T47D (cell line): ENCODE measurements around the gene INPP5D.

ENCODE experiments used
- DNase-seq, 2 experiments: peaks; one replicate each; pipeline versions ENCODE4 v3.0.0 to v3.0.0-alpha.2; 2011 to 2012; ENCODE audit warnings: low read depth in 1 of 2, low spot score in 1 of 2
- JUND ChIP-seq: IDR thresholded peaks from 2 replicates; pipeline ENCODE4 v1.6.1; 2012; ENCODE audit warnings: low read depth
- in situ Hi-C: cut with HindIII; loops from 2 replicates; pipeline ENCODE4 v1.10.0; 2016; ENCODE audit warnings: low sequenced_read_pairs, low pct_unique_long_range_greater_than_20kb

INPP5D gene

DNA sequence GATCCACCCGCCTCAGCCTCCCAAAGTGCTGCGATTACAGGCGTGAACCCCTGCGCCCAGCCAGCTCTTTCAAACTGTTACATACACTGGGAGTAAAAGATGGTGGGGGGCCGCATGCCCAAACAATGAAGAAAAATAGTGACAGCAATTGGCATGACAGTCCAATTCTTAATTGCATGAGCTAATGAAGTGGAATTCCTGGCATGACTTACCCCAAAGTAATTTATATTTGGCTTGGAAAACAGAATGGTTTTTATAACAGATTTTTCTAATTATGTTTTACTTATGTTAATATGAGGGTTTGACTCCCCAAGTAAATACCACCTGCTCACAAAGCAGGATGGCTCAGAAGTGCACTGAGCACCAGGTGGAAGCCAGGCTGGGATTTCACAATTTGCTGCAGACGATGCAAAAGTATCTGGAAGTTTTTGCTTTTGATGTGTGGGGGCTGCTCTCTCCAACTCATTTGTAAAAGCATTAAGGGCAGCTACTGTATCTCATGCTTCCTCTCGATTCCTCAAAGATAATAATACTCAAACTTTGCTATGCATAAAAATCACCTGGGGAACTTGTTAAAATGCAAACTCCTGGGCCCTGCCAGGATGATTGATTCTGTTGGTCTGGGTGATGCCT, 167.3 kb downstream of the INPP5D start:
- TF ChIP-seq JUND = no peak
- in situ Hi-C loops = no loop called here
- no peak for DNase-seq

DNA sequence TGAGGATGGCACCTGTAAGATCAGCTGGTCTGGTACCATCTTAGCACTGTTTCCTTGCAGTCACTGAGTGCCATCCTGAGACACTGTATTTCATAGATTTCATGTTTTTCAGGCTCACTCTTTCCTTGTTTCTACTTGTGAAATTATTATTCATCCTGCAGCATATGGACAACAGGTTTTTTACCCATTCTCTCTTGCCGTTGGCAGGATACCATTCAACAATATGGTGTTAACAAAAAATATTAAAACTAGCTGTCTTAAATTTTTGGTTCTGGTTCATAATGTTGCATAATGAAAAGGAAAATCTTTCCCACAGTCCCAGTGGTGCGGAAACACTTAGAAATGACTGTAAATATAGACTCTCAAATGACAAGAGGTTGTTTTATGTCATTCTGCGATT, 168.2 kb downstream of the INPP5D start:
- no peak for TF ChIP-seq JUND
- in situ Hi-C loops = no loop called here
- DNase-seq = no peak

DNA sequence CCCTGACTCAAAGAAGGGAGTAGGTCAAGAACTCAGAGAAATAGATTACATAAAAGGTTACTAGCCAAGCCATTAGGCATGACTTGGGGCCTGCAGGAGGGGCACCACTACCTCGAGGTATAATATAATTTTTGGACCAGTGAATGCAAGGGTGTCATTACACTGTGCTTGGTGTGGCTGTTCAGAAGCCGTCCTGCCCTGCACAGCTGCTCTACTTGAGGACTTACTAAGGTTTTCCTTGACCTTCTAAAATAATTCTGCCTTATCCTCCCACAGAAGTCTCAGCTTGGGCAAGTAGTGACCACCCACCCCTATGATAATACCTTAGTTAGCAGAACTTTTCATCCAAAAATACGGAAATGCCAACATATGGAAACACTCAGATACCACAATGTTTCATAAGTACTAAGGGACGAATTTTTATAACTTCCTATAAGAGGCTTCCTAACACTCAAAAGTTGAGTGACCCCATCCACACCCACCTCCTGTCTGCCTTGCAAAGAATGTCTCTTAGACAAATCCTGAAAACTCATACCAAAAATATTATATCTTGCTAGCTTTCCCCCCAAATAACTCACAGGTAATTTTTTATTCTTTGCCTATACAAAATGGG, 173.6 kb downstream of the INPP5D start:
- in situ Hi-C loops = no loop called here
- TF ChIP-seq JUND = no peak
- no peak for DNase-seq

DNA sequence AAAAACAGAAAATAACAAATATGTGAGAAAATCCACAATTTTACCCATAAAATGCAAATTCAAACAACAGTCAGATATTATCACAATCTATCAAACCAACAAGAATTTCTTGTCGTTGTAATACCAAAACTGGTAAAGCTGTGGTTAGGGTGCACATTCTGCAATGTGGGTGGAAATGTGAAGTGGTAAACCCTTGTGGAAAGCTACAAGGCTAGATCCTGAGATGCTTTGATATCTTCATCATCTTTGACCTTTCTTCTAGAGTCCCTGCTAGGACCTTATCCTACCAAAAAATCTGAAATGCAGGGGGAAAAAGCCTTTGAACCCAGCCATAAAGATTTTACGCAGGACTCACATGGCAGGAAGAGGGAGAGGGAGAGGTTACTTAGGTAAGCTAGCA, 174.1 kb downstream of the INPP5D start:
- in situ Hi-C loops = no loop called here

DNA sequence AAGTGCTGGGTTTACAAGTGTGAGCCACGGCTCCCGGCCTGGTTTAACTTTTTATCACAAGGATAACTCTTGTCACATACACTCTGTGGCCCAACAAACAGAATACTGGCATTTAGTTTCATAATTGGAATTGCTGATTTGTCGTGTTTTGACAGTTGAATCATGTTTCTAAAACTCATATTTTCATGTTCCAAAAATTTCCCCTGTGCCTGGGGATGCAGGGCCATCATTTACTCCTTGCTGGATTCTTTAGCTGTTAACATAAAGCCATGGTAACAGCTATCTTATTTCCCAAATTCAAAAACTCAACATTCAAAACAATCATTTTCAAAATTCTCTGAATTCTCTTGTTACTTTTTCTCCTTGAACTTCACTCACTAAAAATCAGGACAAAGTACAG, 174.9 kb downstream of the INPP5D start:
- in situ Hi-C loops = no loop called here
- no peak for TF ChIP-seq JUND
- no peak for DNase-seq

More for the DNA sequence above, 174.1 kb downstream of the INPP5D start:
- no peak for DNase-seq
- no peak for TF ChIP-seq JUND

DNA sequence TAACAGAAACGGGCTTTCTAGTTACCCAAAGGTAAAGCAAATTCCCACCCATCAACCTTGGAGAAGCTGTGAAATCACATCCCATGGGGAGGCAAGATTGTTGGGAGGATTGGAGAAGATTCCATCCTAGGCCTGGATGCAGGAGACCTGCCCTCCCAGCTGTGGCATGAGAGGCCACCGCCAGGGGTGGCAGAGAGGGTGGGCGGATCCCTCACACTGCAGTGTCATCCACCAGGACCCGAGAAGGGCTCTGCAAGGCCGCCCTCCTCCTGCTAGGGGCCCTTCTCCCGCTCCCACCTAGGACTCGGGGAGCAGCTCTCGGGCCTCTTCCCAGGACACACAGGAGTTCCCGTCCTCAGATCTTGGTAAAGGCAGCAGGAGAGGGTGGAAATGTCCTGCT, 175.8 kb downstream of the INPP5D start:
- in situ Hi-C loops = no loop called here
- DNase-seq = no peak
- no peak for TF ChIP-seq JUND

DNA sequence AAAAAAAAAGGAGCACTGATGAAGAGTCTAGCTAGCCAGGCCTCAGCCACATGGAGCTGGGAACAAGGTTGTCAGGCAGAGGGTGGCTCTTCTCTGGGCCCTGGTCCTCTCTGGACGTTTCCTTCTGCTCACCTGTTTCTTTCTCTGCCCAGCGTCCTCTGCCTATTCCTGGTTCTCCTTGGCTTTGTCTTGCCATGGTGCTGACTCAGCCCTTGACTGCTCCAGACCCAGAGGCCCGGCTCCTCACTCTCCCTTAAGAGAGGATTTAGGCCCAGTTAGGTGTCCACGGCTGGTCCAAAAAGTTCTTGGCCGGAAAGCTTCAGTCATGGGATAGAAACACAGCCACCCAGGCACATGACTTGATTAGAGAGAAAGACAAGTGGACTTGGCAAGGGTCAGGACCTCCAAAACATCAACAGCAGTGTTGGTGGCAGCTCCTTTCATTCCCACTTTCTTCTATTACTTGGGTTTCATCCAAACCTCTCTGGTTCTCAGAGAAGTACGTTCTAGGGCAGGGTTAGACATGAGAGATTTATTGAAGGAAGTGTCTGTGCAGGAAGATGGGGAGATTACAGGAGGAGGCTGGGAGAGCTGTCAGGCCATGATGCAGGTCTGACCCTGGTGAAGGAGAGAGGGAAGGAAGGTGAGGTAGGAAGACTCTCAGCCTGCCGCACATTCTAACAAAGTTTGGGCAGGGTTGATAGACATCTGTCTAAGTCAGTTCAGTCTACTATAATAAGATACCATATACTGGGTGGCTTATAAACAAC, 176.9 kb downstream of the INPP5D start:
- TF ChIP-seq JUND = no peak
- no peak for DNase-seq
- in situ Hi-C loops = no loop called here

DNA sequence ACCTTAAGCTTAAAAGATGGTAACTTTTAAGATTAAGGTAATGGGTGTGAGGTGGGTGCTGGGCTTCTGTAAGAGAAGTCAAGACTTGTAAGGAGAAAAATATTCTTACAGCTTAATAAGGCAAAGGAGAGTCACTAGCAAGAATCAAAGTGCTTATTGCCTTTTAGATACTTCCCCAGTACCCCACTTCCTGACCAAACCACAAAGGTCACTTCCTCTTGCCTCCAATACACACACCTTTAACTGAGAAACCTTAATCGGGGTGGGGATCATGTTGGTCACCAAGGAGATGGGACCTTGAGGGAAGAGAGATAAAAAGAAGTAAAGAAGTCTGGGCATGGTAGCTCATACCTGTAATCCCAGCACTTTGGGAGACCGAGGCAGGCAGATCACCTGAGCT, 180.8 kb downstream of the INPP5D start:
- no peak for TF ChIP-seq JUND
- DNase-seq = no peak
- in situ Hi-C loops = no loop called here

DNA sequence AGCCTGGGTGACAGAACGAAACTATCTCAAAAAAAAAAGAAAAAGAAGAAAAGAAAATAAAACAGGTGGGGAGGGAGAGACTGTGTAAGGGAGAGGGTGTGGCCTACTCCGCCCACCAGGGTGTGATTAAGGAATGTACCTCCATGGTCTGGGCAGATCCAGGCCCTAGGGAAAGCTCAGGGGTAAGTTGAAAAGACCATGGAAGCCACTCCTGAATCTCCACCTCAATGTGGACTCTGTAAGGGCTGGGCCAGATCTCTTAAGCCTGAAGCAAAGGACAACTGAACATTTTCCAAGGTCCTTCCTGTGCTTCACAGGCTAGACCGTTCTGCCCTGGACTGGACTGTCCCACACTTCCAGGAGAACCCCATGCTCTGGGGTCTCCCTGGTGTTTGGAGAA, 181.7 kb downstream of the INPP5D start:
- no peak for TF ChIP-seq JUND
- no peak for DNase-seq
- in situ Hi-C loops = no loop called here

DNA sequence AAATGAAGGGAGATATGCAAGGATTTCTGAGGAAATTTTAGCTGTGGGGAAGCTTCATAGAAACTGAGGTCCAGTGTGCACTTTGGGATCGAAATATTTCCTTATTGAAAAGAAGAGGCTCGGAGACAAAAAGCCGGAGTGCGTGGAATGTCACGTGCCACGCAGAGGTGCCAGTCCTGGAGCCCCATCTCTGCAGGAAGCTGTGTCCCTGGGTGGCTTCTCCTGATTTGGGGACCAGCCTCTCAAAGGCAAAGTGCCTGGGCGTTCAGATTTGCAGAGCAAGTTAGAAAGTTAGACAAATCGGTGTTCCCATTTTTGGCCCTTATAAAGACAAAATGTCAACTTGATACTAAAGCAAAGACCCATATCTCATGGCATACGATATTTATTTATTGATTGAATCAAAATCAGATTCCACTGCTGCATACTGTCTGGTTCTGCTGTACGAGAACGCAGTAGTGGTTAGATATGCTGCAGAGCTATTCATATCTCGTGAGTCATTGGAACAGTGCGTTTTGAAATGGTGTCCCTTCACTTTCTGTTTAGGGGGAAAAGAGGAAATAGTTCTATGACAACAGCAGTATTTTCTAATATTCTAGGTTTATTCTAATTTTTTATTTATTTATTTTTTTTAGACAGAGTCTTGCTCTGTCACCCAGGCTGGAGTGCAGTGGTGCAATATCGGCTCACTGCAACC, 182.2 kb downstream of the INPP5D start:
- no peak for TF ChIP-seq JUND
- no peak for DNase-seq
- in situ Hi-C loops = no loop called here

DNA sequence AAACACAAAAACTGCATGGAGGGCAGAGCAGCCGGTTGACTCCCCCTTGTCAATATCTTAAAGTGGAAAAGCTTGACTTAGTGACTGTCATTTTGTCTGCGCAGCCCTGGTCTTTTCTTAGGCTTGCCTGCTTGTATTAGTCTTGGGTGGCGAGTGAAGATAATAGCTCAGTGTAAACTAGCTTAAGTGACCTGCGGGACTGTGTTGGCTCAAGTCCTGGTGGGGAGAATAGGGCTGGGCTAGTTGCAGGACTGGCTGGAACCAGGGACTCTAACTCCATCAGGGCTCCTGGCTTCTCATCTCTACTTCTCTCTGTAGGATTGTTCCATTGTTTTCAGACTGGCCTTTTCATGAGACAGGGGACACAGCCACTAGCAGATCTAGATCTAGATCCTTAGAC, 183.2 kb downstream of the INPP5D start:
- no peak for DNase-seq
- in situ Hi-C loops = no loop called here
- no peak for TF ChIP-seq JUND

DNA sequence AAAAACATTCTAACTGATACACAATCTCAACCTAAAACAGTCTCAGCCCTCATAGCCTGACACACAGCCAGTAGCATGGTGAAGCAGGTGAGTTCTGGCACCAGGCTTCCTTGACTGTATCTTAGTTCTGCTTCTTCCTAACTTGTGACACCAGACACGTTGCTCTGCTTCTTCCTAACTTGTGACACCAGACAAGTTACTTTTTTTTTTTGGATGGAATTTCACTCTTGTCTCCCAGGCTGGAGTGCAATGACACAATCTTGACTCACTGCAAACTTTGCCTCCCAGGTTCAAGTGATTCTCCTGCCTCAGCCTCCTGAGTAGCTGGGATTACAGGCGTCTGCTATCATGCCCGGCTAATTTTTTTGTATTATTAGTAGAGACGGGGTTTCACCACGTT, 184.7 kb downstream of the INPP5D start:
- in situ Hi-C loops = no loop called here
- DNase-seq = no peak
- TF ChIP-seq JUND = no peak

DNA sequence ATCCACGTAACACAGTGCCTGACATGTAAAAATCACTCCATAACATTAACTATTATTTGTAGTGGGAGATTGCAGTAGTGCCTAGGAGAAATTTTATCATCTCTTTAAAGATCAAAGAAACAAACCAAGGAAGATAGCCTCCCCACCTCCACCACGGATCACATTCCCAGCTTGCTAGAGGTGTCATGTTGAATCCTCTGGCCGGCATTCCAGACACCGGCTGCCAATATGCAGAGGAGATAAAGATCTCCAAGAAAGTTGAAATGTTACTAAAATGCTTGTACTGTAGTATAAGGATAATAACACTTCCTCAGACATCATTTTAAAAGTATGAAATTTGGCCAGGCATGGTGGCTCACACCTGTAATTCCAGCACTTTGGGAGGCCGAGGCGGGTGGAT, 185.3 kb downstream of the INPP5D start:
- no peak for TF ChIP-seq JUND
- in situ Hi-C loops = no loop called here
- DNase-seq = no peak
